ENCODE results near the gene LGI4. TPM values are rescaled to one million over a fixed set of nuclear protein-coding genes. Genes with fewer than 3 reads are reported as not detected.
"Not testable (repeated sequence)": the region's sequence is repeated elsewhere in the genome, so short reads cannot be mapped to it uniquely, and the experiment has no call there.

Gene LGI4
- total RNA-seq, 1 donor, result 0.72 TPM

DNA sequence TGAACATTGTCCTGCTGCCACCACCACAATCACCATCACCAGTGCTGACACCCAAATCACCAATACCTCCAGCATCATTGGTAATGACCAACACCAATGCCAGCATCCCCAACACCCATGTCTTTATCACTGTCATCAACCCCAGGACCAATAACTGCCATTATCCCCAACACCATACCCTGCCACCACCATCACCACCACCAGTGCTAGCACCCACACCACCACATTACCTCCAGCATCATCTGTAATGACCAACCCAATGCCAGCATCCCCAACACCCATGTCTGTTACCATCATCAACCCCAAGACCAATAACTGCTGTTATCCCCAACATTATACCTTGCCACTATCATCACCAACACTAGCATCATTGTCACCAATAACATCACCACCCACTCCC, 2.6 kb downstream of the LGI4 start:
- Histone ChIP-seq H3K27me3 (ENCODE audit: insufficient read depth, low read length) (peaks cover 16% of the 10 kb centered on the region), H3K4me3 (ENCODE audit: insufficient read depth, low read length) (no peak overlapping the region), H3K4me1 (ENCODE audit: insufficient read depth, low read length) (no peaks in the 10 kb centered on the region), H3K27ac (ENCODE audit: low read depth, low read length) (no peak overlapping the region), H3K4me2 (ENCODE audit: insufficient read depth, low read length) (no peak overlapping the region), H2AFZ (ENCODE audit: low read length) (no peak overlapping the region), H3K79me2 (ENCODE audit: insufficient read depth, low read length) (no peaks in the 10 kb centered on the region), H3K36me3 (ENCODE audit: insufficient read depth, low read length) (no peaks in the 10 kb centered on the region), H3K9me3 (ENCODE audit: low read depth, low read length) (no peaks in the 10 kb centered on the region), H4K20me1 (ENCODE audit: insufficient read depth, low read length) (no peaks in the 10 kb centered on the region)
- TF ChIP-seq CTCF (IDR thresholded peaks at IDR 0.05; ENCODE audit: extremely low read depth, low read depth, low read length), result no peak
- DNase-seq (ENCODE audit: insufficient read length, low spot score, missing footprints), result no peak

DNA sequence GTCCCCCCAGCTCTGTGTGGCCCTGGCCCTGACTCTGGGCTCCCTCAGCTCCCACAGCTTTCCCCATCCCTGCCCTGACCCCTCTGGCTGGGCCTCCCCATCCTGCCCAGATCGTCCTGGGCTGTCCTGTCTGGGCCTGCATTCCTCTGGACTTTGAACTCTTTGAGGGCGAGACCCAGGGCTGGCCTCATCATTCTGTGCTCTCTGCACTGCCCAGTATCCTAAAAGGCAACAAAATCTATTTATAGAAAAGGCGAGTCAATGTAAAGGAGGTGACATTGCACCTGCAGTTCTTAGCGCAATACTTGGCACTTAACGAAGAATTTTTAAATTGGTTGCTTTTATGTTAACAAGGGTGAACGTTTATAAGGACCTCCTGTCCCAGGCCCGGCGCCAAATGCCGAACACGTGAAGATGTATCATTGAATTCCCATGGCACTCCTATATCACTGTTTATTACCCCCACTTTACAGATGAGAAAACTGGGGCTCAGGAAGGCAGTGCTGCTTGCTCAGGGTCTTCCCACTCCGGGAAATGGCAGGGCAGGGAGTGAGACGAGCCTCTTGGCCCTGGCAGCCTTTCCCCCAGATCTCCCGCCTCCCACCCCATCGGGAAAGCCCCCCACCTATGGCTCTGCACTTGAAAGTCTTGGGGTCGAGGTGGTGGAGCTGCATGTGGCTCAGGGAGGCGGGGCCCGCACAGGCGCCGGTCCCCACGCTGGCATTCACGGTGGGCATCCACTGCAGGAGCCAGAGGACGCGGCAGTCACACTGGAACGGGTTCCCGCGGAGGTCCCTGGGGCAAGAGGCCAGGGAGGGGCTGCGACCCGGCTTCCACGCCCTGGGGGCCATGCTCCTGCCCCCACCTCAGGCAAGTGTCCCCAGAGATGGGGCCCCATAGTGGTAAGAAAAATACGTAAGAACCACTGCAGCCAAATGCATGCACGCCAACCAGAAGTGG, 3.8 kb downstream of the LGI4 start:
- Histone ChIP-seq H3K79me2 (ENCODE audit: insufficient read depth, low read length) (no peaks in the 10 kb centered on the region), H3K4me2 (ENCODE audit: insufficient read depth, low read length) (no peak overlapping the region), H4K20me1 (ENCODE audit: insufficient read depth, low read length) (no peaks in the 10 kb centered on the region), H3K9me3 (ENCODE audit: low read depth, low read length) (no peaks in the 10 kb centered on the region), H2AFZ (ENCODE audit: low read length) (no peak overlapping the region), H3K4me3 (ENCODE audit: insufficient read depth, low read length) (no peak overlapping the region), H3K4me1 (ENCODE audit: insufficient read depth, low read length) (no peaks in the 10 kb centered on the region), H3K36me3 (ENCODE audit: insufficient read depth, low read length) (no peaks in the 10 kb centered on the region), H3K27me3 (ENCODE audit: insufficient read depth, low read length) (peaks cover 4% of the 10 kb centered on the region), H3K27ac (ENCODE audit: low read depth, low read length) (no peak overlapping the region)
- no peak for DNase-seq (ENCODE audit: insufficient read length, low spot score, missing footprints)
- no peak for TF ChIP-seq CTCF (IDR thresholded peaks at IDR 0.05; ENCODE audit: extremely low read depth, low read depth, low read length)

- H3K4me1 ChIP-seq (ENCODE audit: insufficient read depth, low read length); H3K4me3 ChIP-seq (ENCODE audit: insufficient read depth, low read length); H4K20me1 ChIP-seq (ENCODE audit: insufficient read depth, low read length); H3K36me3 ChIP-seq (ENCODE audit: insufficient read depth, low read length); H3K27me3 ChIP-seq (ENCODE audit: insufficient read depth, low read length); H3K27ac ChIP-seq (ENCODE audit: low read depth, low read length); H2AFZ ChIP-seq (ENCODE audit: low read length); H3K79me2 ChIP-seq (ENCODE audit: insufficient read depth, low read length); DNase-seq (ENCODE audit: insufficient read length, low spot score, missing footprints); H3K9me3 ChIP-seq (ENCODE audit: low read depth, low read length); H3K4me2 ChIP-seq (ENCODE audit: insufficient read depth, low read length): not testable (repeated sequence)
Measured at GRCh38 chr19:35129724-35130274, 5.1 kb downstream of the LGI4 start.

DNA sequence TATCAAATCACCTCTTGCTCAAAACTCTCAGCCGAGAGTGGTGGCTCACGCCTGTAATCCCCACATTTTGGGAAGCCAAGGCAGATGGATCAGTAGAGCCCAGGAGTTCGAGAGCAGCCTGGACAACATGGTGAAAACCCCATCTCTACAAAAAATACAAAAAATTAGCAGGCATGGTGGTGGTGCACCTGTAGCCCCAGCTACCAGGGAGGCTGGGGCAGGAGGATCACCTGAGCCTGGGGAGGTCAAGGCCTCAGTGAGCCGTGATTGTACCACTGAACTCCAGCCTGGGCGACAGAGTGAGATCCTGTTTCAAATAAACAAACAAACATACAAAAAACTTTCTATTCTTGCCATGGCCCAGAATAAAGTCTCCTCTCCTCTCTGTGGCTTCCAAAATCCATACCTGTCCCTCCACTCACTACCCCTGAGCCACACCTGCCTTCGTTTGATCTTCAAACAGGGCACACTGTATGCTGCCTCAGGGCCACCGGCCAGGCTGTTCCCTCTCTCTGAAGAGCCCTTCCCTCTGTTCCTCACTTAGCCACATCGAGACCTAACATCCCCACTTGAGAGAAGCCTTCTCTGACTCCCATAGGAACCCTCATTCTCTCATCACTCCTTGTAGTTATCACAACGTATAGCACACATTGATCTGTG, 6.3 kb downstream of the LGI4 start:
- H3K27ac ChIP-seq (ENCODE audit: low read depth, low read length), result no peak overlapping the region
- H3K27me3 ChIP-seq (ENCODE audit: insufficient read depth, low read length), result no peaks in the 10 kb centered on the region
- H3K4me2 ChIP-seq (ENCODE audit: insufficient read depth, low read length), result no peak overlapping the region
- no peak overlapping the region for H2AFZ ChIP-seq (ENCODE audit: low read length)
- no peak for TF ChIP-seq CTCF (IDR thresholded peaks at IDR 0.05; ENCODE audit: extremely low read depth, low read depth, low read length)
- no peaks in the 10 kb centered on the region for H3K36me3 ChIP-seq (ENCODE audit: insufficient read depth, low read length)
- H3K79me2 ChIP-seq (ENCODE audit: insufficient read depth, low read length), result no peaks in the 10 kb centered on the region
- no peak for DNase-seq (ENCODE audit: insufficient read length, low spot score, missing footprints)
- H4K20me1 ChIP-seq (ENCODE audit: insufficient read depth, low read length), result no peaks in the 10 kb centered on the region
- H3K9me3 ChIP-seq (ENCODE audit: low read depth, low read length), result no peaks in the 10 kb centered on the region
- H3K4me3 ChIP-seq (ENCODE audit: insufficient read depth, low read length), result no peak overlapping the region
- H3K4me1 ChIP-seq (ENCODE audit: insufficient read depth, low read length), result peaks cover 8% of the 10 kb centered on the region

Data from osteoblast (primary cell).